IMR-90 (cell line): Measurements from ENCODE around the gene PRSS21. TPM values are rescaled to one million over a fixed set of nuclear protein-coding genes. Genes with fewer than 3 reads are reported as not detected.

Experiments used
- ATAC-seq: fragments of 200-7000 bp; cut with Tn5 transposase; 2 replicates; pipeline ENCODE4 v1.9.1; 2020; ENCODE audit warnings: low read depth, mild to moderate bottlenecking, moderate library complexity
- BruUV-seq: library from RNA; stranded (reverse); fragments of 400-500 nt; replicated peaks from 2 replicates; lab custom pipeline; 2021; lab: Mats Ljungman, UMichigan
- CTCF ChIA-PET: fragments of 300-600 bp; formaldehyde crosslinking; extraction: SDS; loops from one replicate; lab custom pipeline; 2021; ENCODE audit warnings: antibody characterized with exemption; lab: Yijun Ruan, JAX
- POLR2A ChIA-PET: fragments of 300-600 bp; sonication (Branson Sonifier 250); formaldehyde crosslinking; loops from one replicate; lab custom pipeline; 2022; ENCODE audit warnings: antibody characterized with exemption; ENCODE audit not compliant: unreplicated experiment; lab: Charles Lee
- DNase-seq: peaks from one replicate; pipeline ENCODE4 v3.0.0; 2013
- H2AFZ ChIP-seq: replicated peaks from 2 replicates; pipeline ENCODE3; 2013; ENCODE audit warnings: low read length, mild to moderate bottlenecking; ENCODE audit not compliant: poor library complexity
- H2AK5ac ChIP-seq: 2 replicates; pipeline ENCODE4 v1.6.1; 2013; ENCODE audit warnings: low read depth, low read length, inconsistent platforms
- H2AK9ac ChIP-seq: replicated peaks from 2 replicates; pipeline ENCODE3; 2013; ENCODE audit warnings: mild to moderate bottlenecking, low read depth, low read length, moderate library complexity; ENCODE audit not compliant: poor library complexity
- H2BK120ac ChIP-seq: 2 replicates; pipeline ENCODE4 v1.6.1; 2013; ENCODE audit warnings: low read depth, low read length, inconsistent platforms
- H2BK15ac ChIP-seq: 3 replicates; pipeline ENCODE4 v1.6.1; 2013; ENCODE audit warnings: low read depth, low read length, inconsistent platforms
- H2BK20ac ChIP-seq: 2 replicates; pipeline ENCODE4 v1.6.1; 2013; ENCODE audit warnings: low read depth, mild to moderate bottlenecking, inconsistent platforms, low read length, moderate library complexity
- H2BK5ac ChIP-seq: 2 replicates; pipeline ENCODE4 v1.6.1; 2013; ENCODE audit warnings: mild to moderate bottlenecking, low read depth, low read length, inconsistent platforms; ENCODE audit not compliant: poor library complexity, severe bottlenecking
- H3K14ac ChIP-seq: replicated peaks from 2 replicates; pipeline ENCODE4 v1.6.1; 2013; ENCODE audit warnings: low read depth, low read length, inconsistent platforms
- H3K18ac ChIP-seq: 2 replicates; pipeline ENCODE4 v1.6.1; 2013; ENCODE audit warnings: low read depth, low read length, control low read depth
- H3K23ac ChIP-seq: 2 replicates; pipeline ENCODE4 v1.6.1; 2013; ENCODE audit warnings: low read depth, low read length, inconsistent platforms
- H3K27ac ChIP-seq: 2 replicates; pipeline ENCODE4 v1.5.1; 2013; ENCODE audit warnings: mild to moderate bottlenecking, control low read depth, low read length; ENCODE audit not compliant: insufficient read depth
- H3K27me3 ChIP-seq: 2 replicates; pipeline ENCODE4 v1.6.1; 2013; ENCODE audit warnings: low read length; ENCODE audit not compliant: control insufficient read depth, insufficient read depth
- H3K36me3 ChIP-seq: 2 replicates; pipeline ENCODE4 v1.6.1; 2013; ENCODE audit warnings: low read length, mixed read lengths; ENCODE audit not compliant: control insufficient read depth, insufficient read depth
- H3K4ac ChIP-seq: 2 replicates; pipeline ENCODE4 v1.6.1; 2013; ENCODE audit warnings: low read depth, low read length, inconsistent platforms
- H3K4me1 ChIP-seq: 2 replicates; pipeline ENCODE4 v1.6.1; 2013; ENCODE audit warnings: low read length, mixed read lengths; ENCODE audit not compliant: control insufficient read depth, insufficient read depth
- H3K4me2 ChIP-seq: 2 replicates; pipeline ENCODE4 v1.6.1; 2013; ENCODE audit warnings: low read depth, mild to moderate bottlenecking, control low read depth, low read length, moderate library complexity
- H3K4me3 ChIP-seq: 2 replicates; pipeline ENCODE4 v1.5.1; 2013; ENCODE audit warnings: low read depth, mild to moderate bottlenecking, control low read depth, low read length, moderate library complexity; ENCODE audit not compliant: insufficient read depth
- H3K56ac ChIP-seq: 2 replicates; pipeline ENCODE4 v1.6.1; 2013; ENCODE audit warnings: low read length, inconsistent platforms; ENCODE audit not compliant: insufficient read depth; ENCODE audit errors: extremely low read depth
- H3K79me1 ChIP-seq, 2 experiments: 2 replicates each; pipeline ENCODE4 v1.6.1; 2013; ENCODE audit warnings: low read length in 2 of 2, inconsistent platforms in 1 of 2, low read depth in 1 of 2
- H3K9ac ChIP-seq: 2 replicates; pipeline ENCODE4 v1.6.1; 2013; ENCODE audit warnings: low read depth, low read length, control low read depth
- H3K9me1 ChIP-seq: 2 replicates; pipeline ENCODE4 v1.6.1; 2013; ENCODE audit warnings: low read length, inconsistent platforms; ENCODE audit not compliant: insufficient read depth
- H3K9me3 ChIP-seq: 2 replicates; pipeline ENCODE4 v1.6.1; 2013; ENCODE audit warnings: low read length; ENCODE audit not compliant: control insufficient read depth, insufficient read depth
- H4K20me1 ChIP-seq: 2 replicates; pipeline ENCODE4 v1.6.1; 2013; ENCODE audit warnings: low read length, inconsistent platforms; ENCODE audit not compliant: insufficient read depth
- H4K5ac ChIP-seq: 2 replicates; pipeline ENCODE4 v1.6.1; 2013; ENCODE audit warnings: mild to moderate bottlenecking, low read depth, low read length, control low read depth
- H4K8ac ChIP-seq, 2 experiments: 2 replicates each; pipeline ENCODE4 v1.6.1; 2013; ENCODE audit warnings: low read depth in 2 of 2, low read length in 2 of 2, control low read depth in 1 of 2, inconsistent platforms in 1 of 2
- H4K91ac ChIP-seq: 2 replicates; pipeline ENCODE4 v1.6.1; 2013; ENCODE audit warnings: low read depth, low read length, inconsistent platforms; ENCODE audit not compliant: insufficient read depth
- BHLHE40 ChIP-seq: fragments of 150-350 bp; IDR thresholded peaks from 2 replicates; pipeline ENCODE4 v1.6.1; 2016; ENCODE audit warnings: mild to moderate bottlenecking, low read depth, low read length
- CEBPB ChIP-seq: IDR thresholded peaks from 2 replicates; pipeline ENCODE4 v1.6.1; 2012; ENCODE audit warnings: low read depth, low read length, improper control_type of control experiment
- CHD1 ChIP-seq: IDR thresholded peaks from 2 replicates; pipeline ENCODE4 v1.6.1; 2012; ENCODE audit warnings: low read depth, low read length, improper control_type of control experiment
- ELK1 ChIP-seq: fragments of 150-350 bp; IDR thresholded peaks from 2 replicates; pipeline ENCODE4 v1.6.1; 2016; ENCODE audit warnings: low read depth, mild to moderate bottlenecking, low read length, moderate library complexity, borderline replicate concordance
- FOS ChIP-seq: fragments of 150-350 bp; IDR thresholded peaks from 2 replicates; pipeline ENCODE4 v1.6.1; 2016; ENCODE audit warnings: low read depth, low read length
- MAZ ChIP-seq: IDR thresholded peaks from 2 replicates; pipeline ENCODE4 v1.6.1; 2012; ENCODE audit warnings: low read depth, mild to moderate bottlenecking, low read length, improper control_type of control experiment, moderate library complexity, borderline replicate concordance
- MXI1 ChIP-seq: IDR thresholded peaks from 2 replicates; pipeline ENCODE4 v1.6.1; 2012; ENCODE audit warnings: low read depth, mild to moderate bottlenecking, low read length, moderate library complexity, borderline replicate concordance
- NFE2L2 ChIP-seq: fragments of 150-350 bp; IDR thresholded peaks from 2 replicates; pipeline ENCODE4 v1.6.1; 2016; ENCODE audit warnings: low read depth, mild to moderate bottlenecking, low read length
- POLR2A ChIP-seq: IDR thresholded peaks from 2 replicates; pipeline ENCODE4 v1.6.1; 2012; ENCODE audit warnings: mild to moderate bottlenecking, low read depth, low read length
- RAD21 ChIP-seq: IDR thresholded peaks from 2 replicates; pipeline ENCODE4 v1.6.1; 2012; ENCODE audit warnings: low read length, improper control_type of control experiment
- RCOR1 ChIP-seq: IDR thresholded peaks from 2 replicates; pipeline ENCODE4 v1.6.1; 2012; ENCODE audit warnings: mild to moderate bottlenecking, low read length, improper control_type of control experiment; ENCODE audit not compliant: insufficient replicate concordance
- SMC3 ChIP-seq: fragments of 150-350 bp; IDR thresholded peaks from 2 replicates; pipeline ENCODE4 v1.6.1; 2016; ENCODE audit warnings: low read depth, mild to moderate bottlenecking, antibody characterized with exemption, low read length, moderate library complexity
- WGBS, 2 experiments: methylation state at CpG; one replicate each; pipeline versions ENCODE4 v1.1.5 to v1.1.7; 2013; ENCODE audit warnings: missing lambda C conversion rate in 2 of 2; ENCODE audit not compliant: insufficient read length in 1 of 2; ENCODE audit errors: extremely low coverage in 2 of 2; 5-methylcytosine and 5-hydroxymethylcytosine counted together
- dilution Hi-C: fragments of 300-500 bp; cut with HindIII; formaldehyde crosslinking; loops from one replicate; pipeline ENCODE4 v1.14.3; 2018; ENCODE audit warnings: low sequenced_read_pairs; ENCODE audit not compliant: unreplicated experiment
- in situ Hi-C: fragments of 300-500 bp; cut with MboI; formaldehyde crosslinking; loops from 3 replicates; pipeline ENCODE4 v1.14.3; 2019; ENCODE audit warnings: low sequenced_read_pairs, inconsistent platforms, mixed read lengths
- intact Hi-C: fragments of 100-400 bp; cut with micrococcal nuclease; formaldehyde crosslinking; loops from 2 replicates; pipeline ENCODE4 v1.10.0; 2022
- polyA plus RNA-seq, 3 experiments: library from polyadenylated mRNA; depleted of rRNA; stranded (reverse); fragments of >200 nt; gene quantifications; 2 replicates each; pipeline ENCODE4 v1.2.3, GENCODE V29; 2012; ENCODE audit warnings: low replicate concordance in 1 of 3
- total RNA-seq: library from RNA; depleted of rRNA; stranded (reverse); fragments of >200 nt; gene quantifications from 2 replicates; pipeline ENCODE4 v1.2.3, GENCODE V29; 2012
- TF ChIP-seq, protein P1 (sequence below): conservative IDR thresholded peaks from 2 replicates; pipeline ENCODE4 v1.5.1; 2012; ENCODE audit warnings: mild to moderate bottlenecking, low read depth, low read length, improper control_type of control experiment
- TF ChIP-seq, protein P2 (sequence below): fragments of 150-350 bp; IDR thresholded peaks from 2 replicates; pipeline ENCODE4 v1.6.1; 2017; ENCODE audit warnings: mild to moderate bottlenecking, antibody characterized with exemption, low read length, low read depth

The PRSS21 gene
- total and polyA plus RNA-seq, 2 of the 4 experiments (the other 2 are of a cell fraction): 0.21 TPM; not detected in 1

DNA sequence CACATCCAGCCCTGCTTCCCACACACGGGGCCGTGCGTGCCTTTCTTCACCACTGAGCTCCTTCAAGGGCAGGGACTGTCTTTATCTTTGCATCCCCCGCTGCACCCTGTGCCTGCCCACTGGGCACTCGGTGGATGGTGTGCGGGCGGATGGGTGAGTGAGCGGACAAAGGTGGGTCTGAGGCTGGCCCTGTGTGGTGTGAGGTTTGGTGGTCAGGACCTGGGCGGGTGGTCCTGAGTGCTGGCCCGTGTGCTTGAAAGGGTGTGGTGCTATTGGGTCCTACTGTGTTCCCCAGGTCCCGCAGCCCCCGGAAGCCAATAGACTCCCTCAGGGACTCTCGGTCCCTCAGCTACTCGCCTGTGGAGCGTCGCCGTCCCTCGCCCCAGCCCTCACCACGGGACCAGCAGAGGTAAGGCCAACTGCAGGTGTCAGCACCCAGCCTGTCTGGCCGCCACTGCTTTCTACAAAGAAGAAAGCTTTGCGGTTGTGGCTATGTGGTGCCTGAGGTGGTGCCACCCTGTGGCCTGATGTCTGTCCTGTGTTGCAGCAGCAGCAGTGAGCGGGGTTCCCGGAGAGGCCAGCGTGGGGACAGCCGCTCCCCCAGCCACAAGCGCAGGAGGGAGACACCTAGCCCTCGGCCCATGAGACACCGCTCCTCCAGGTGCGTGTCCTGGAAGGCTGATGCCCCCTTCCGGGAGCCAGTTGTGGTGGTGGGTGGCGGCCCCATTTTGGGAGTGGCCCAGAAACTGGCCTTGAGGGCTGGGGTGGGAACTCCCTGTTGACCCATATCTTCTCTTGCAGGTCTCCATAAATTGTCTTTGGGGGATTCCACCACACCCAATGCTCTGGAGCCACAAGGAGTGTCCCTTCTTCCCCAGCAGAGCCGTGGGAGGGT is 46.7 kb upstream of the PRSS21 start:
- Histone ChIP-seq H3K4ac (no peak overlapping the region), H4K8ac (no peak overlapping the region), H3K9me1 (peaks cover 5% of the 10 kb centered on the region), H2AK9ac (peak overlapping the region; percentile 16), H3K27ac (no peak overlapping the region), H2BK15ac (no peak overlapping the region), H3K14ac (no peak overlapping the region), H2BK5ac (no peak overlapping the region), H2BK20ac (no peak overlapping the region), H3K9ac (no peak overlapping the region), H3K9me3 (no peaks in the 10 kb centered on the region; the same call in 1 of the 2 replicates), H3K4me2 (no peak overlapping the region), H3K56ac (no peak overlapping the region), H3K27me3 (no peaks in the 10 kb centered on the region), H4K91ac (no peak overlapping the region), H4K20me1 (peaks cover 94% of the 10 kb centered on the region), H4K5ac (no peak overlapping the region; the same call in 1 of the 2 replicates), H3K36me3 (peaks cover 95% of the 10 kb centered on the region), H2AK5ac (no peak overlapping the region), H3K18ac (no peak overlapping the region), H3K79me1 (peaks cover 19 to 96% of the 10 kb centered on the region in 2 experiments), H3K4me3 (no peak overlapping the region), H3K4me1 (peaks cover 8% of the 10 kb centered on the region), H3K23ac (no peak overlapping the region), H2AFZ (peak overlapping the region; percentile 57), H2BK120ac (no peak overlapping the region)
- ATAC-seq: no peak
- dilution Hi-C loops: no loop called here
- intact Hi-C loops: no loop called here
- in situ Hi-C loops: no loop called here
- POLR2A ChIA-PET: no interaction called here
- BruUV-seq: no TSS peak
- CTCF ChIA-PET: no interaction called here
- WGBS, 2 experiments: 90% methylated on average over 15 of the region's 32 CpGs; no CpG with 5 or more reads in 1 of the 2 experiments
- TF ChIP-seq NFE2L2: no peak
- TF ChIP-seq POLR2A: no peak
- no peak for TF ChIP-seq FOS
- TF ChIP-seq MAZ: no peak
- no peak for TF ChIP-seq SMC3
- no peak for TF ChIP-seq CHD1
- TF ChIP-seq, protein P1, sequence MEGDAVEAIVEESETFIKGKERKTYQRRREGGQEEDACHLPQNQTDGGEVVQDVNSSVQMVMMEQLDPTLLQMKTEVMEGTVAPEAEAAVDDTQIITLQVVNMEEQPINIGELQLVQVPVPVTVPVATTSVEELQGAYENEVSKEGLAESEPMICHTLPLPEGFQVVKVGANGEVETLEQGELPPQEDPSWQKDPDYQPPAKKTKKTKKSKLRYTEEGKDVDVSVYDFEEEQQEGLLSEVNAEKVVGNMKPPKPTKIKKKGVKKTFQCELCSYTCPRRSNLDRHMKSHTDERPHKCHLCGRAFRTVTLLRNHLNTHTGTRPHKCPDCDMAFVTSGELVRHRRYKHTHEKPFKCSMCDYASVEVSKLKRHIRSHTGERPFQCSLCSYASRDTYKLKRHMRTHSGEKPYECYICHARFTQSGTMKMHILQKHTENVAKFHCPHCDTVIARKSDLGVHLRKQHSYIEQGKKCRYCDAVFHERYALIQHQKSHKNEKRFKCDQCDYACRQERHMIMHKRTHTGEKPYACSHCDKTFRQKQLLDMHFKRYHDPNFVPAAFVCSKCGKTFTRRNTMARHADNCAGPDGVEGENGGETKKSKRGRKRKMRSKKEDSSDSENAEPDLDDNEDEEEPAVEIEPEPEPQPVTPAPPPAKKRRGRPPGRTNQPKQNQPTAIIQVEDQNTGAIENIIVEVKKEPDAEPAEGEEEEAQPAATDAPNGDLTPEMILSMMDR: no peak
- TF ChIP-seq CEBPB: no peak
- no peak for TF ChIP-seq BHLHE40
- TF ChIP-seq, protein P2, sequence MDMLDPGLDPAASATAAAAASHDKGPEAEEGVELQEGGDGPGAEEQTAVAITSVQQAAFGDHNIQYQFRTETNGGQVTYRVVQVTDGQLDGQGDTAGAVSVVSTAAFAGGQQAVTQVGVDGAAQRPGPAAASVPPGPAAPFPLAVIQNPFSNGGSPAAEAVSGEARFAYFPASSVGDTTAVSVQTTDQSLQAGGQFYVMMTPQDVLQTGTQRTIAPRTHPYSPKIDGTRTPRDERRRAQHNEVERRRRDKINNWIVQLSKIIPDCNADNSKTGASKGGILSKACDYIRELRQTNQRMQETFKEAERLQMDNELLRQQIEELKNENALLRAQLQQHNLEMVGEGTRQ: no peak
- no peak for TF ChIP-seq RCOR1
- no peak for TF ChIP-seq RAD21
- TF ChIP-seq ELK1: no peak
- no peak for TF ChIP-seq MXI1
- DNase-seq: no peak
